AG04450 (cell line): ENCODE data around the gene CXCR3. TPM values are rescaled to one million over a fixed set of nuclear protein-coding genes. Genes with fewer than 3 reads are reported as not detected.

Source experiments
- CTCF ChIA-PET: fragments of 300-600, 350-600 bp; formaldehyde crosslinking; extraction: SDS; loops from one replicate; lab custom pipeline; 2022; ENCODE audit warnings: antibody characterized with exemption, inconsistent platforms; lab: Charles Lee
- POLR2A ChIA-PET: fragments of 350-600 bp; formaldehyde crosslinking; extraction: SDS; loops from one replicate; lab custom pipeline; 2021; ENCODE audit warnings: antibody characterized with exemption, inconsistent platforms; lab: Yijun Ruan, JAX
- DNase-seq: peaks from one replicate; pipeline ENCODE4 v3.0.0-alpha.2; 2011; ENCODE audit warnings: low read depth, low spot score
- H3K27ac ChIP-seq: one replicate; pipeline ENCODE4 v1.5.1; 2012; ENCODE audit warnings: low read depth, low read length, control low read depth
- H3K27me3 ChIP-seq: one replicate; pipeline ENCODE4 v1.6.0; 2012; ENCODE audit warnings: low read length; ENCODE audit not compliant: control insufficient read depth, insufficient read depth
- H3K4me3 ChIP-seq: 2 replicates; pipeline ENCODE4 v1.5.1; 2011; ENCODE audit warnings: mild to moderate bottlenecking, low read depth, low read length, control low read depth
- H3K9me3 ChIP-seq: 2 replicates; pipeline ENCODE4 v1.5.1; 2012; ENCODE audit warnings: low read length; ENCODE audit not compliant: control insufficient read depth, insufficient read depth
- CTCF ChIP-seq: IDR thresholded peaks from 2 replicates; pipeline ENCODE4 v1.5.1; 2011; ENCODE audit warnings: low read depth, low read length, control low read depth, inconsistent platforms
- polyA plus RNA-seq: library from polyadenylated mRNA; depleted of rRNA; stranded (reverse); fragments of >200 nt; gene quantifications from 2 replicates; pipeline ENCODE4 v1.2.3, GENCODE V29; 2011

CXCR3 gene
- polyA plus RNA-seq, 1 experiment, result not detected

- Histone ChIP-seq H3K27me3 (no peaks in the 10 kb centered on the region), H3K9me3 (no peaks in the 10 kb centered on the region), H3K27ac (no peak overlapping the region), H3K4me3 (no peak overlapping the region)
- no peak for DNase-seq
- no peak for TF ChIP-seq CTCF
- POLR2A ChIA-PET, result no interaction called here
- CTCF ChIA-PET, result interaction anchor here (0.6 kb wide), 1 partner anchor 13 kb away, joined by 4 read pairs; no protein-coding TSS in a partner anchor
Observed at GRCh38 chrX:71586929-71587328, 31.4 kb downstream of the CXCR3 start.

GRCh38 chrX:71581210-71581609 is 37.1 kb downstream of the CXCR3 start:
- ChIA-PET POLR2A (no interaction called here), CTCF (interaction anchor here (0.6 kb wide), 2 partner anchors 163 to 1448 kb away, joined by 3 to 5 read pairs; partner anchors contain the start of gene IGBP1)
- H3K4me3 ChIP-seq, result no peak overlapping the region

GRCh38 chrX:71579990-71580380 is 38.3 kb downstream of the CXCR3 start:
- CTCF ChIA-PET, result no interaction called here
- H3K4me3 ChIP-seq, result no peak overlapping the region
- POLR2A ChIA-PET, result no interaction called here
- H3K9me3 ChIP-seq, result no peaks in the 10 kb centered on the region; the same call in 1 of the 2 replicates
- DNase-seq, result no peak
- no peak overlapping the region for H3K27ac ChIP-seq
- no peak for TF ChIP-seq CTCF
- H3K27me3 ChIP-seq, result no peaks in the 10 kb centered on the region

More at GRCh38 chrX:71581210-71581609, 37.1 kb downstream of the CXCR3 start:
- no peak for TF ChIP-seq CTCF
- no peak for DNase-seq
- Histone ChIP-seq H3K27me3 (no peaks in the 10 kb centered on the region), H3K9me3 (no peaks in the 10 kb centered on the region; the same call in 1 of the 2 replicates), H3K27ac (no peak overlapping the region)

- DNase-seq, result no peak
- TF ChIP-seq CTCF, result no peak
- H3K27ac ChIP-seq, result no peak overlapping the region
- CTCF ChIA-PET, result no interaction called here
- H3K27me3 ChIP-seq, result no peaks in the 10 kb centered on the region
- H3K4me3 ChIP-seq, result no peak overlapping the region
- POLR2A ChIA-PET, result no interaction called here
- no peaks in the 10 kb centered on the region; the same call in 1 of the 2 replicates for H3K9me3 ChIP-seq
Observed at GRCh38 chrX:71579136-71579989, 38.9 kb downstream of the CXCR3 start.
